HG03469 (cell line): ENCODE results near the gene KRTAP24-1.

ENCODE experiments used
- ATAC-seq: cut with Tn5 transposase; IDR thresholded peaks from one replicate; pipeline ENCODE4 v1.9.1; 2021; ENCODE audit warnings: mild to moderate bottlenecking, moderate library complexity, moderate number of reproducible peaks; ENCODE audit not compliant: unreplicated experiment

Gene KRTAP24-1

GRCh38 chr21:30282850-30283249, at the start of gene KRTAP24-1:
Gene KRTAP24-1, minus strand, starts transcription at chr21:30282950. Its CDS starts 18 bp downstream, at chr21:30282932.
- ATAC-seq: no peak

- no peak for ATAC-seq
These were observed 46.6 kb upstream of the KRTAP24-1 start for GRCh38 chr21:30329203-30329875.

GRCh38 chr21:30326390-30326789, 43.6 kb upstream of the KRTAP24-1 start:
- no peak for ATAC-seq

GRCh38 chr21:30320215-30320614, 37.5 kb upstream of the KRTAP24-1 start, which contains the start of gene KRTAP26-1:
Gene KRTAP26-1, minus strand, starts transcription at chr21:30320315. Its CDS starts 280 bp downstream, at chr21:30320035.
- no peak for ATAC-seq

GRCh38 chr21:30315701-30316100, 33.0 kb upstream of the KRTAP24-1 start:
- no peak for ATAC-seq

- ATAC-seq: no peak
These were observed 24.1 kb upstream of the KRTAP24-1 start for GRCh38 chr21:30306884-30307283.

GRCh38 chr21:30305136-30305535, 22.4 kb upstream of the KRTAP24-1 start:
- ATAC-seq: no peak

- no peak for ATAC-seq
These were observed 6.5 kb upstream of the KRTAP24-1 start, which contains the start of gene KRTAP25-1 for GRCh38 chr21:30289215-30289614. Gene KRTAP25-1, minus strand, starts transcription at chr21:30289514. Its CDS starts 24 bp downstream, at chr21:30289490.

- no peak for ATAC-seq
These were observed 11.1 kb downstream of the KRTAP24-1 start for GRCh38 chr21:30271611-30272010.

GRCh38 chr21:30271156-30271555, 11.6 kb downstream of the KRTAP24-1 start:
- no peak for ATAC-seq

- ATAC-seq: no peak
These were observed 12.8 kb downstream of the KRTAP24-1 start for GRCh38 chr21:30269803-30270530.

GRCh38 chr21:30268608-30269197, 14.0 kb downstream of the KRTAP24-1 start:
- ATAC-seq: no peak

GRCh38 chr21:30257773-30258172, 25.0 kb downstream of the KRTAP24-1 start:
- ATAC-seq: no peak

- ATAC-seq: no peak
These were observed 26.6 kb downstream of the KRTAP24-1 start for GRCh38 chr21:30256100-30256499.

- ATAC-seq: no peak
These were observed 27.1 kb downstream of the KRTAP24-1 start for GRCh38 chr21:30255679-30256078.

GRCh38 chr21:30251781-30252180, 31.0 kb downstream of the KRTAP24-1 start:
- no peak for ATAC-seq

GRCh38 chr21:30249936-30250335, 32.8 kb downstream of the KRTAP24-1 start:
- no peak for ATAC-seq

GRCh38 chr21:30248844-30249243, 33.9 kb downstream of the KRTAP24-1 start:
- ATAC-seq: no peak

GRCh38 chr21:30245061-30245460, 37.7 kb downstream of the KRTAP24-1 start:
- ATAC-seq: no peak

- ATAC-seq: no peak
These were observed 39.1 kb downstream of the KRTAP24-1 start for GRCh38 chr21:30243691-30244090.

- ATAC-seq: no peak
These were observed 42.1 kb downstream of the KRTAP24-1 start for GRCh38 chr21:30240661-30241060.

- ATAC-seq: no peak
These were observed 44.6 kb downstream of the KRTAP24-1 start for GRCh38 chr21:30238168-30238567.
